ENCODE results near the gene ACBD6.

Gene ACBD6

GRCh38 chr1:180540697-180541594 lies 38.6 kb upstream of the ACBD6 start:
- Histone ChIP-seq H3K4me1 (ENCODE audit: insufficient read depth, poor library complexity, severe bottlenecking) (no peaks in the 10 kb centered on the region), H3K9me3 (ENCODE audit: severe bottlenecking) (no peaks in the 10 kb centered on the region), H3K27ac (ENCODE audit: poor library complexity, severe bottlenecking) (no peak overlapping the region), H3K36me3 (ENCODE audit: low read depth) (no peaks in the 10 kb centered on the region), H3K27me3 (ENCODE audit: insufficient read depth, poor library complexity, severe bottlenecking) (no peaks in the 10 kb centered on the region), H3K4me3 (ENCODE audit: severe bottlenecking) (no peak overlapping the region)
- no peak for DNase-seq (ENCODE audit: low spot score)
- TF ChIP-seq, protein P1, sequence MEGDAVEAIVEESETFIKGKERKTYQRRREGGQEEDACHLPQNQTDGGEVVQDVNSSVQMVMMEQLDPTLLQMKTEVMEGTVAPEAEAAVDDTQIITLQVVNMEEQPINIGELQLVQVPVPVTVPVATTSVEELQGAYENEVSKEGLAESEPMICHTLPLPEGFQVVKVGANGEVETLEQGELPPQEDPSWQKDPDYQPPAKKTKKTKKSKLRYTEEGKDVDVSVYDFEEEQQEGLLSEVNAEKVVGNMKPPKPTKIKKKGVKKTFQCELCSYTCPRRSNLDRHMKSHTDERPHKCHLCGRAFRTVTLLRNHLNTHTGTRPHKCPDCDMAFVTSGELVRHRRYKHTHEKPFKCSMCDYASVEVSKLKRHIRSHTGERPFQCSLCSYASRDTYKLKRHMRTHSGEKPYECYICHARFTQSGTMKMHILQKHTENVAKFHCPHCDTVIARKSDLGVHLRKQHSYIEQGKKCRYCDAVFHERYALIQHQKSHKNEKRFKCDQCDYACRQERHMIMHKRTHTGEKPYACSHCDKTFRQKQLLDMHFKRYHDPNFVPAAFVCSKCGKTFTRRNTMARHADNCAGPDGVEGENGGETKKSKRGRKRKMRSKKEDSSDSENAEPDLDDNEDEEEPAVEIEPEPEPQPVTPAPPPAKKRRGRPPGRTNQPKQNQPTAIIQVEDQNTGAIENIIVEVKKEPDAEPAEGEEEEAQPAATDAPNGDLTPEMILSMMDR (IDR thresholded peaks at IDR 0.05; ENCODE audit: poor library complexity, severe bottlenecking): no peak
- ATAC-seq (ENCODE audit: low read depth): no peak

GRCh38 chr1:180539136-180539535 lies 36.8 kb upstream of the ACBD6 start:
- Histone ChIP-seq H3K4me3 (ENCODE audit: severe bottlenecking) (no peak overlapping the region), H3K9me3 (ENCODE audit: severe bottlenecking) (no peaks in the 10 kb centered on the region), H3K4me1 (ENCODE audit: insufficient read depth, poor library complexity, severe bottlenecking) (no peaks in the 10 kb centered on the region), H3K36me3 (ENCODE audit: low read depth) (no peaks in the 10 kb centered on the region), H3K27me3 (ENCODE audit: insufficient read depth, poor library complexity, severe bottlenecking) (no peaks in the 10 kb centered on the region), H3K27ac (ENCODE audit: poor library complexity, severe bottlenecking) (no peak overlapping the region)
- ATAC-seq (ENCODE audit: low read depth) (no peak), DNase-seq (ENCODE audit: low spot score) (no peak)
- TF ChIP-seq, protein P1 (IDR thresholded peaks at IDR 0.05; ENCODE audit: poor library complexity, severe bottlenecking): no peak

GRCh38 chr1:180536821-180537372 lies 34.5 kb upstream of the ACBD6 start:
- Histone ChIP-seq H3K4me1 (ENCODE audit: insufficient read depth, poor library complexity, severe bottlenecking) (no peaks in the 10 kb centered on the region), H3K9me3 (ENCODE audit: severe bottlenecking) (no peaks in the 10 kb centered on the region), H3K27ac (ENCODE audit: poor library complexity, severe bottlenecking) (no peak overlapping the region), H3K4me3 (ENCODE audit: severe bottlenecking) (no peak overlapping the region), H3K36me3 (ENCODE audit: low read depth) (no peaks in the 10 kb centered on the region), H3K27me3 (ENCODE audit: insufficient read depth, poor library complexity, severe bottlenecking) (no peaks in the 10 kb centered on the region)
- TF ChIP-seq, protein P1 (IDR thresholded peaks at IDR 0.05; ENCODE audit: poor library complexity, severe bottlenecking): no peak
- ATAC-seq (ENCODE audit: low read depth) (no peak), DNase-seq (ENCODE audit: low spot score) (no peak)

DNA sequence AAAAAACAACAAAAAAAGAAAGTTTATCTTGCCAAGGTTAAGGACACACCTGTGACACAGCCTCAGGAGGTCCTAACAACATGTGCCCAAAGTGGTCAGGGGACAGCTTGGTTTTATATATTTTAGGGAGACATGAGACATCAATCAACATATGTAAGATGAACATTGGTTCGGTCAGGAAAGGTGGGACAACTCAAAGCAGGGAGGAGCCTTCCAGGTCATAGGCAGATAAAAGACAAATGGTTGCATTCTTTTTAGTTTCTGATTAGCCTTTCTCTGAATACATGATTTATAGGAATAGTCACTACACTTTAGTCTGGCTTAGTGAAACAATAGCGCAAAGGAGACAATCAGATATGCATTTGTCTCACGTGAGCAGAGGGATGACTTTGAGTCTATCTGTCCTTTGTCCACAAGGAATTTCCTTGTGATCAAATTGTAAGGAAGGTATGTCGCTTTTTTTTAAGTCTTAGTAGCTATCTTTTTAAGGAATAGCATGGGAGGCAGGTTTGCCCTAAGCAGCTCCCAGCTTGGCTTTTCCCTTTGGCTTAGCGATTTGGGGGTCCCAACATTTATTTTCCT lies 33.1 kb upstream of the ACBD6 start:
- Histone ChIP-seq H3K4me3 (ENCODE audit: severe bottlenecking) (no peak overlapping the region), H3K4me1 (ENCODE audit: insufficient read depth, poor library complexity, severe bottlenecking) (peaks cover 4% of the 10 kb centered on the region), H3K27me3 (ENCODE audit: insufficient read depth, poor library complexity, severe bottlenecking) (no peaks in the 10 kb centered on the region), H3K9me3 (ENCODE audit: severe bottlenecking) (no peaks in the 10 kb centered on the region), H3K27ac (ENCODE audit: poor library complexity, severe bottlenecking) (no peak overlapping the region), H3K36me3 (ENCODE audit: low read depth) (no peaks in the 10 kb centered on the region)
- DNase-seq (ENCODE audit: low spot score) (no peak), ATAC-seq (ENCODE audit: low read depth) (no peak)
- TF ChIP-seq, protein P1 (IDR thresholded peaks at IDR 0.05; ENCODE audit: poor library complexity, severe bottlenecking): no peak

Measured in RWPE2 (cell line).